ENCODE data around the gene NFATC4. TPM values are rescaled to one million over a fixed set of nuclear protein-coding genes. Genes with fewer than 3 reads are reported as not detected.

The NFATC4 gene
- polyA plus RNA-seq, 1 donor from 2014 or later = 0.22 TPM

- H3K4me3 ChIP-seq (ENCODE audit: low read length) = no peak overlapping the region
- no peak overlapping the region for H3K4me2 ChIP-seq (ENCODE audit: low read length)
- H3K79me2 ChIP-seq (replicated peaks; ENCODE audit: insufficient read depth, low read length) = no peaks in the 10 kb centered on the region
- H3K9me3 ChIP-seq (ENCODE audit: low read length) = no peaks in the 10 kb centered on the region
- H3K36me3 ChIP-seq (ENCODE audit: insufficient read depth, low read length) = no peaks in the 10 kb centered on the region
- no peaks in the 10 kb centered on the region for H3K27me3 ChIP-seq (ENCODE audit: insufficient read depth, low read depth, low read length)
- TF ChIP-seq EP300 (conservative IDR thresholded peaks at IDR 0.05; ENCODE audit: poor library complexity, severe bottlenecking) (no peak), MXI1 (conservative IDR thresholded peaks at IDR 0.05; ENCODE audit: poor library complexity, severe bottlenecking) (no peak), CTCF (IDR thresholded peaks at IDR 0.05; ENCODE audit: poor library complexity, severe bottlenecking) (no peak), RAD21 (conservative IDR thresholded peaks at IDR 0.05) (no peak), SMC3 (conservative IDR thresholded peaks at IDR 0.05; ENCODE audit: poor library complexity) (no peak), POLR2AphosphoS5 (IDR thresholded peaks at IDR 0.05) (no peak), TAF1 (IDR thresholded peaks at IDR 0.05; ENCODE audit: low read depth) (no peak), EZH2 (IDR thresholded peaks at IDR 0.05; ENCODE audit: borderline replicate concordance, insufficient read depth, low read length, poor library complexity, severe bottlenecking) (no peak), REST (IDR thresholded peaks at IDR 0.05; ENCODE audit: borderline replicate concordance) (no peak)
- no peaks in the 10 kb centered on the region for H4K20me1 ChIP-seq (ENCODE audit: insufficient read depth)
- H2AFZ ChIP-seq (ENCODE audit: low read depth, low read length) = no peak overlapping the region
- no peaks in the 10 kb centered on the region for H3K9me2 ChIP-seq (ENCODE audit: insufficient read depth, low read length)
- H3F3A ChIP-seq (ENCODE audit: insufficient read depth, low read length, poor library complexity, severe bottlenecking) = no peaks in the 10 kb centered on the region
- no peak overlapping the region for H3K27ac ChIP-seq (ENCODE audit: low read length)
- H3K9ac ChIP-seq (ENCODE audit: low read length) = no peak overlapping the region
Observed at GRCh38 chr14:24414732-24415420, 46.9 kb downstream of the NFATC4 start.

GRCh38 chr14:24415421-24416253, 47.7 kb downstream of the NFATC4 start:
- Histone ChIP-seq H3K4me3 (ENCODE audit: low read length) (no peak overlapping the region), H3K36me3 (ENCODE audit: insufficient read depth, low read length) (no peaks in the 10 kb centered on the region), H3K27me3 (ENCODE audit: insufficient read depth, low read depth, low read length) (no peaks in the 10 kb centered on the region), H3K27ac (ENCODE audit: low read length) (no peak overlapping the region), H4K20me1 (ENCODE audit: insufficient read depth) (no peaks in the 10 kb centered on the region), H3K9me3 (ENCODE audit: low read length) (no peaks in the 10 kb centered on the region), H3K9me2 (ENCODE audit: insufficient read depth, low read length) (no peaks in the 10 kb centered on the region), H3F3A (ENCODE audit: insufficient read depth, low read length, poor library complexity, severe bottlenecking) (no peaks in the 10 kb centered on the region), H2AFZ (ENCODE audit: low read depth, low read length) (no peak overlapping the region), H3K79me2 (replicated peaks; ENCODE audit: insufficient read depth, low read length) (no peaks in the 10 kb centered on the region), H3K4me2 (ENCODE audit: low read length) (no peak overlapping the region), H3K9ac (ENCODE audit: low read length) (no peak overlapping the region)
- TF ChIP-seq EZH2 (IDR thresholded peaks at IDR 0.05; ENCODE audit: borderline replicate concordance, insufficient read depth, low read length, poor library complexity, severe bottlenecking) (no peak), EP300 (conservative IDR thresholded peaks at IDR 0.05; ENCODE audit: poor library complexity, severe bottlenecking) (no peak), REST (IDR thresholded peaks at IDR 0.05; ENCODE audit: borderline replicate concordance) (no peak), CTCF (IDR thresholded peaks at IDR 0.05; ENCODE audit: poor library complexity, severe bottlenecking) (no peak), MXI1 (conservative IDR thresholded peaks at IDR 0.05; ENCODE audit: poor library complexity, severe bottlenecking) (no peak), TAF1 (IDR thresholded peaks at IDR 0.05; ENCODE audit: low read depth) (no peak), POLR2AphosphoS5 (IDR thresholded peaks at IDR 0.05) (no peak), RAD21 (conservative IDR thresholded peaks at IDR 0.05) (no peak), SMC3 (conservative IDR thresholded peaks at IDR 0.05; ENCODE audit: poor library complexity) (no peak)

All from neural cell (in vitro differentiated cells).